HL-60/S4 (cell line): ENCODE results near the gene RNF11.
"Not testable (repeated sequence)": the region's sequence is repeated elsewhere in the genome, so short reads cannot be mapped to it uniquely, and the experiment has no call there.

ENCODE experiments used
- in situ Hi-C: fragments of 300-500 bp; cut with MboI; formaldehyde crosslinking; loops from 2 replicates; pipeline ENCODE4 v1.14.3; 2022; ENCODE audit warnings: low sequenced_read_pairs

The RNF11 gene

DNA sequence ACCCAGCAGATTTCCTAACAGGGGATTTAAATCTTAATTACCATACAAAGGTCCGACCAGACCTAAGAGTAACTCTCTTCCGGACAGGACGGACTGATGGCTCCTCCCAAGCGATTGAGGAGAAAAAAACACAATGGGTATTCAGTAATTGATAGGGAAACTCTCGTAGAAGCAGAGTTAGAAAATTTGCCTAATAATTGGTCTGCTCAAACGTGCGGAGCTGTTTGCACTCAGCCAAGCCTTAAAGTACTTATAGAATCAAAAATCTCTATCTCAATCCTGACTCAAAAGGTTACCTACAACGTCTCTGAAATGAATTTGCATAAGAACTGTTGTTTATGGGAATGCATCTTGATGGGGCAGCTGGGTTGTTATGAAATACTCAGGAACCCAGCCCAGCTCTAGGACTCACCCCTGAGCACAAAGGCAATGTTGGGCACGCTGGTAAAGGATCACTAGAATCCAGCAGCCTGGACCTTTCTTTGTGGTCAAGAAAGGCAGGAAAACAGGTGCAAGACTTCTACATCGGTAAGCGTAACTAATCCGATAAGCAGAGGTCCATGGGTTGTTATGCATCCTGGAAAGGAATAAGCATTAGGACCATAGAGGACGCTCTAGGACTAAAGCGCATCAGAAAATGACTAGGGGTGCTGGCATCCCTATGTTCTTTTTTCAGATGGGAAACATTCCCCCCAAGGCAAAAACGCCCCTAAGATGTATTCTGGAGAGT lies 8.7 kb upstream of the RNF11 start:
- in situ Hi-C loops, result not testable (repeated sequence)

- in situ Hi-C loops, result not testable (repeated sequence)
Observed at GRCh38 chr1:51228471-51228870, 7.6 kb upstream of the RNF11 start.

DNA sequence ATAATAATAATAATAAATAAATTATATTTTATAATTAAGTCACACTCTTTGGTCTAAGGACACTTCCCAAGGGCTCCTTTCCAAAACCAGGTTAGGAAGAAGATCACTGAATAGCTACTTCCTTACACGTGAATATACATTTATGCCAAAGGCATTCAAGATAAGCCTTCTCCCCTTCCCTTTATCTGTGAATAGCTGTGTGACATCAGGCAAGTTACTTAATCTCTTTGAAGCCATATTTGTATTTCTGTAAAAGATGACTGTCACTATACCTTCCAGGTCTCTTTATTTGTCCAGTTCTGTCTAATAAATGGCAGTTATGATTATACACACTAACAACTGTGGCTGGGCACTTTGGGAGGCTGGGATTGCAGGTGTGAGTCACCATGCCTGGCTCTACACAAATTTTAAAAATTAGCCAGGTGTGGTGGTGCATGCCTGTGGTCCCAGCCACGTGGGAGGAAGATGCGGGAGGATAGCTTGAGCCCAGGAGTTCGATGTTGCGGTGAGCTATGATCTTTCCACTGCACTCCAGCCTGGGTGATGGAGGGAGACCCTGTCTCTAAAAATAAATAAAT lies 5.5 kb upstream of the RNF11 start:
- in situ Hi-C loops, result no loop called here

DNA sequence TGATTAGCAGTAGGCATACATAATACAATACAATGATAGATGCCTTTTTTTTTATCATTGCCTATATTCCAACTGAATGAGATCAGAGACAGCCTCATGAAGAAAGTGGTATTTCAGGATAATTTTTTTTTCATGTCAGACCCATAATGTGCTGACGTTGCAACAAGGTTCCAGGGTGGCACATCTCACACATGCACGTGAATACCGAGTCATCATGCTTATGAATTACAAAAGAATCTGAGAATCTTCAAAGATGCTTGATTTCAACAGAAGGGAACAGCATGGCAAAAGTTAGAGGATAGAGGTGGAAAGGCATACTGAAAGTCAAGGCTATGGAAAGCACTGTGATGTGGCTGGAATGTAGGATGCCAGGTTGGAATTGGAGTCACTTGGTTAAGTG lies 5.0 kb upstream of the RNF11 start:
- in situ Hi-C loops, result no loop called here

DNA sequence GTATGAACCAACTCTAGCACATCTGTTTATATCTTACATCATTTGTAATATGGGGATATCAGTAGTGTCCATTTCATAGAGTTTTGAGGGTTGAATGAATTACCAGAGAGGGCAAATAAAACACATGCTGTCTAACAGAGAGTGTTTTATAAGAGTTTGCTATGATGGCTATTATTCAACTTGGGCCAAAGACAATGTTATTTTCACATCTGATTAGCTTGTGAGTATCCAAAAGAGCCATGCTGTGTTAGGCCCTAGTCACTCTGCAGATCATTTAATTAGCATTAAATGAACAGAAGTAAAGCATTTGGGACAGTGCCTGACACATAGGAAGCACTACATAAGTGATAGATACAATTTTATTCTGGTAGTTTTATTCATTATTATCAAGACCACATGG lies 4.2 kb upstream of the RNF11 start:
- in situ Hi-C loops, result no loop called here

GRCh38 chr1:51234236-51234635 lies 1.8 kb upstream of the RNF11 start:
- in situ Hi-C loops, result not testable (repeated sequence)

DNA sequence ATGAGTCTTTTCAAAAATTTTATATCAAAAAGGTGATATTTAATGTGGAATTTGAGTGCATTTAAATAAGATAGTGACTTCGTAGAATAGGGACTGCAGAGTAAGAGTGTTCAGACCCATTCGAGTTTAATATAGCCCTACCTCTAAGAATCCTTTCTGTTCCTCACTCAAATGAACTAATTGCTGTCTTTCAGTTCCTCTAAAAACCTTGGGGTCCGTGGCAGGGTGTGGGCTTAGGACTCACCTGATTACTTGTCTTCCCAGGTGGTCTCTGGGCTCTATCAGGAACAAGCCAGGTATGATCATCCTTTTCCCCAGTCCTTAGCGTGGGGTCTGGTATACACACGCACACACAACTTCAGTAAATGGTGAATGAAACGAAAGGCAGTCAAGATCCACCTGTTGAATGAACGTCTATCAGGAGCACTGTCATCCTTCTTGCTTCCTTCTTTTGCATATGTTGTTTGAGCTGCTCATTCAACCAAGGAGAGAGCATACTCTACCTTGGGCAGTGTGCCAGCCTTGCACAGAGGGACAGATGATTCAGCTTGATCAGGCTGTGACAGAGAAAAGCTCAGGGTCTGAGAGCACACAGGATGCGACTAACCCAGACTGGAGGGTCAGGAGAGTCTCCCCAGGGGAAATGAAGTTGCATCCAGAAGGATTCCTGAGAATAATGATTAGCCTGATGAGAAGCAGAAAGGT lies 1.2 kb upstream of the RNF11 start:
- in situ Hi-C loops, result no loop called here

- in situ Hi-C loops, result no loop called here
Observed at GRCh38 chr1:51236531-51237350, 668 bp downstream of the RNF11 start.

DNA sequence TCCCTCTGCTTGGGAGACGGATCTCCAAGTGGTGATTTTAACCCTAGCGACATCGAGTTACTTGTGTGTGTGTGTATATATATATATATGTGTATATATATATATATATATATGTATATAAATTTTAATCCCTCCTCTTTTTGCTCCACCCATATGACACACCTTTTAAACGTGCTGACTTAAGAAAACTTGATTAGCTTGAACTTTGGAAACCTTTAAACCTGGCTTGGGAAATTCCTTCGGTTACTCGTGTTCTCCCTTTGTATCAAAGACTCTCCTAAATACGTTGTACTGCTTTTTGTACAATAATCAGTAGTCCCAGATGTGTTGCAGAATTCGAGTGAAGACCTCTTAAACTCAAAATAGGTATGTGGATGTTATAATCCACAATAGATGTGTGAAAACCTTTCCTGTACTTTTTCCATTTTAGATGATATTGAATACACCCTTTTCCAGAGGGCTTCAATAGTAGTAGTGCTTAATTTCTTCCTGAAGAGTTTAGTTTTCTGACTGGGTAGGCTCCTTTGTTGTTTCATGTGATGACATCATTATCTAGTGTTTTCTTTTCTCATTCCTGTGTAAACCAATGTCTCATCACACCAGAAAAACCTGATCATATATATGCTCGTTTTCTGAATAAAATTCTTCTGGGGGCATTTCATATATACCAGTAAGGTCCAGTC lies 1.4 kb downstream of the RNF11 start:
- in situ Hi-C loops, result no loop called here

GRCh38 chr1:51238034-51238403 lies 1.9 kb downstream of the RNF11 start:
- in situ Hi-C loops, result no loop called here

DNA sequence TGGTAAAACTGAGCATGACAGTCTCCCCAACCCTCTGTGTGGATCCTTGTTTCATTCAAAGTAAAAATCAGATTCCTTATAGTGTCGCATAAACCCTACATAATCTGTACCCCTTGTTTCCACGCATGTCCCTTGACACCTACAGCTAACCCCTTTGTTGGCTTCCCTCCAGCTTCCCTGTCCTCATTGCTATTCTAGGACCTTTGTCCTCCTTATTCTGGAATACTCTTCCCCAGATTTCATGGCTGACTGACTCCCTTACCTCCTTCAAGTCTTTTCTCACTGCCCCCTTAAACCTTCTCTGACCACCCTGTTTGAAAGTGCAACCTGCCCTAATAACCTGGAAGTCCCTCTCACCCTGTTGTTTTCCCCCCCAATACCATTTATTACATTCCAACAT lies 4.0 kb downstream of the RNF11 start:
- in situ Hi-C loops, result no loop called here

- in situ Hi-C loops, result no loop called here
Observed at GRCh38 chr1:51241119-51241518, 5.0 kb downstream of the RNF11 start.

- in situ Hi-C loops, result no loop called here
Observed at GRCh38 chr1:51242546-51242945, 6.5 kb downstream of the RNF11 start.

- in situ Hi-C loops, result no loop called here
Observed at GRCh38 chr1:51247022-51247421, 10.9 kb downstream of the RNF11 start.

DNA sequence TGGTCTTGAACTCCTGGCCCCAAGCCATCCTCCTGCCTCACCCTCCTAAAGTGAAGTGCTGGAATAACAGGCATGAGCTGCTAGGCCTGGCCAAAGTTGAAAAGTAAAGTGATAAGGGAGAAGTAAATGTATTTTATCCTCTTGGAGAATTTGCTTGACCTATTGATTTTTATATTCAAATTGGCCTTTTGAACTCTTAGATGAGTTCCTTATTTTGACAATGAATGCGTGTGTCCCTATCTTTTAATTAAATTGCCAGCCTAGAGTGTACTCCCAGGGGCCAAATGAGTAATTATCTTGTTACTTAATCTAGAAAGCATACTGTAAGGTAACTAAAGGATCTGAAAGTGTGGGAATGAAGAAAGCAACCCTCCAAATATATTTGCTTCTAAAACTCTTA lies 11.4 kb downstream of the RNF11 start:
- in situ Hi-C loops, result no loop called here

GRCh38 chr1:51249445-51249844 lies 13.4 kb downstream of the RNF11 start:
- in situ Hi-C loops, result no loop called here

DNA sequence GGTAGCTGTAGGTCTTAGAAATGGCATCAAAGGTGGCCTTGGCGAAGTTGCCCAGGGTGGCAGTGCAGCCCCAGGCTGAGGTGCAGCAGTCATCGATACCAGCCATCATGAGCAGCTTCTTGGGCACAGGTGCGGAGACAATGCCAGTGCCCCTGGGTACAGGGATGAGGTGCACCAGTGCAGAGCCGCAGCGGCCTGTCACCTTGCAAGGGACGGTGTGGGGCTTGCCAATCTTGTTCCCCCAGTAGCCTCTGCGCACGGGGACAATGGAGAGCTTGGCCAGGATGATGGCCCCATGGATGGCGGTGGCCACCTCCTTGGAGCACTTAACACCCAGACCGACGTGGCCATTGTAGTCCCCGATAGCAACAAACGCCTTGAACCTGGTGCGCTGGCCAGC lies 14.7 kb downstream of the RNF11 start:
- in situ Hi-C loops, result not testable (repeated sequence)

- in situ Hi-C loops, result not testable (repeated sequence)
Observed at GRCh38 chr1:51251165-51251564, 15.1 kb downstream of the RNF11 start.

DNA sequence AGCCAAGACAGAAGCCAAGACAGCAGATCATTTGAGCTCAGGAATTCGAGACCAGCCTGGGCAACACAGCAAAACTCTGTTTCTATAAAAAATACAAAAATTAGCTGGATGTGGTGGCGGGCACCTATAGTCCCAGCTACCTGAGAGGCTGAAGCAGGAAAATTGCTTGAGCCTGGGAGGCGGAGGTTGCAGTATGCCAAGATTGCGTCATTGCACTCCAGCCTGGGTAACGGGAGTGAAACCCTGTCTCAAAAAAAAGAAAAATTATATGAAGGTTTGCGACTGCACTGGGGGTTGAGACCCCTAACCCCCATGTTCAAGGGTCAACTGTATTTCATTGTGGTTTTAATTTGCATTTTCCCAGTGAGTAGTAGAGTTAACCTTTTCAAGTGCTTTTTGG lies 16.3 kb downstream of the RNF11 start:
- in situ Hi-C loops, result no loop called here

DNA sequence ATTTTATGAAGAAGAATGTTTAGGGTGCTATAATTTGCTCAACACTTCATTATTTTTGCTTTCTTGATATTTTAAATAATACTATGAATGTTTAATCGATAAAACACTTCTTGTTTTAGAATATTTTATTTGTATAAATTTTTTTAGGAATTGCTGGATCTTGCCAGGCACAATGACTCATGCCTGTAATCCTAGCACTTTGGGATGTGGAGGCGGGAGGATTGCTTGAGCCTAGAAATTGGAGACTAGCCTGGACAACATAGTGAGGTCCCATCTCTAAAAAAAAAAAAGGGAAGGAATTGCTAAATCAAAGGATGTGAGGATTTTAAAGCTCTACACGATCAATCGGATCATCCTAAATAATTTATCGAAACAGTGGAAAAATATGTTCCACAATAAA lies 17.6 kb downstream of the RNF11 start:
- in situ Hi-C loops, result no loop called here

DNA sequence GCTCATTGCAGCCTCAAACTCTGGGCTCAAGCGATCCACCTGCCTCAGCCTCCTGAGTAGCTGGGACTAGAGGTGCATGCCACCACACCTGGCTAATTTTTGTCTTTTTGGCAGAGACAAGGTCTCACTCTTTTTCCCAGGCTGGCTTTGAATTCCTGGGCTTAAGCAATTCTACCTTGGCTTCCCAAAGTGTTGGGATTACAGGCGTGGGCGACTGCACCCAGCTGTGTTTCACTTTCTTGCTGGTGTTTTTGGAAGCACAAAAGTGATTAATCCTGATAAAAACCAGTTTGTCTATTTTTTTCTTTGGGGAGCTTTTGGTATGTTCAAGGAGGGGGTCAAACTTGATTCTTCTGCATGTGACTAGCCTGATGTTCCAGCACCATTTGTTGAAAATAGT lies 19.3 kb downstream of the RNF11 start:
- in situ Hi-C loops, result no loop called here
